ENCODE measurements around the gene LMAN1L. TPM values are rescaled to one million over a fixed set of nuclear protein-coding genes. Genes with fewer than 3 reads are reported as not detected.

The LMAN1L gene
- total and polyA plus RNA-seq, 3 donors from 2014 or later: 2.2 to 4.6 (median 4.3) TPM

DNA sequence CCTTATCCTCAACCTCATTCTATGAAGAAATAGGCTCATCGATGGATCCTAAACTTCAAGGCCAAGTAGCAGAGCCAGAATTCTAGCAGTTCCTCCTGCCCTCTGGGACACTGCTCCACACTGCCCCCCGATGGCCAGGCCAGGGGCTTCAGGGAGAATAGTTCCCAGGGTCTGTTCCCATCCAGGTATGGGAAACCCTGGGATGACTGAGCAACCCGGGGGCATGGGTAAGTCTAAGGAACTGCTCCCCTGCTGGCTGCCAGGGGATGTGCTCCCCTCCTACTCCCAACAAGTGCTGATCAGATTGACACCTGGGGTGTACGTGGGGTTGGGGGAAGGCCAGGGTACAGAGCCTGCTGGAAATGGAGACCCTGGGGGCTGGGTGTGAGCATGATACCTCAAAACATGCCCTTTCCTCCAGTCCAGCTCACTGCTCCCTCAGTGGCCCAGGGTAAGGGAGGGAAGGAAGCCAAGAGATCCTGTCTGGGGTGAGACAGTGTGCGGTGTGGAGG, 22.7 kb downstream of the LMAN1L start:
- no peaks in the 10 kb centered on the region for H3K36me3 ChIP-seq (ENCODE audit: low read depth, missing control alignments)
- peak; percentile 47 for DNase-seq

DNA sequence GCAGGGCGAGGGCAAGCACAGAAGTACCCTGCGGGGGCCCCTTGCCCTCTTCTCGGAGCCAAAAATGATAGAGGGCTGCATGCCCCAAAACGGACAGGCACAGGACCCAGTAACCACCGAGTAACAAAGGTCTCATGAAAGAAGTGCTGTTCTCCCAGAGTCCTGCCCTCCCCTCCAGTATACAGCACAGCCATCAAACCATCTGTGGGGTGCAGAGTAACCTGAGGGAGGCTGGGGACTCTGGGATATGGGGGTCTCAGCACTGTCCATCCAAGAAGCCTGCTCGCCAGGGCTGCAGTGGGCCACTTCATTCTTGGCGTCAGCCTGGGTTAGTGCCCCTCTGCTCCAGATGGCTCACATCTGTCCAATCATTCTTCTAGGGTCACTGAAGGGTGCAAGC, 24.2 kb downstream of the LMAN1L start:
- no peak for DNase-seq
- 85 to 88% methylated on average over 3 to 7 of the region's 7 CpGs for WGBS, 2 donors
- intact Hi-C loops (cut with DNase I; ENCODE audit: low total_unique reads): no loop called here
- Histone ChIP-seq H3K27me3 (no peaks in the 10 kb centered on the region), H3K4me3 (no peak overlapping the region), H3K9me3 (no peaks in the 10 kb centered on the region), H3K36me3 (ENCODE audit: low read depth, missing control alignments) (no peaks in the 10 kb centered on the region), H3K27ac (no peak overlapping the region), H3K4me1 (peaks cover 6% of the 10 kb centered on the region)
- TF ChIP-seq POLR2A (IDR thresholded peaks at IDR 0.05): no peak

More for the DNA sequence above, 22.7 kb downstream of the LMAN1L start:
- no peak for TF ChIP-seq POLR2A (IDR thresholded peaks at IDR 0.05)
- TF ChIP-seq, protein P1, sequence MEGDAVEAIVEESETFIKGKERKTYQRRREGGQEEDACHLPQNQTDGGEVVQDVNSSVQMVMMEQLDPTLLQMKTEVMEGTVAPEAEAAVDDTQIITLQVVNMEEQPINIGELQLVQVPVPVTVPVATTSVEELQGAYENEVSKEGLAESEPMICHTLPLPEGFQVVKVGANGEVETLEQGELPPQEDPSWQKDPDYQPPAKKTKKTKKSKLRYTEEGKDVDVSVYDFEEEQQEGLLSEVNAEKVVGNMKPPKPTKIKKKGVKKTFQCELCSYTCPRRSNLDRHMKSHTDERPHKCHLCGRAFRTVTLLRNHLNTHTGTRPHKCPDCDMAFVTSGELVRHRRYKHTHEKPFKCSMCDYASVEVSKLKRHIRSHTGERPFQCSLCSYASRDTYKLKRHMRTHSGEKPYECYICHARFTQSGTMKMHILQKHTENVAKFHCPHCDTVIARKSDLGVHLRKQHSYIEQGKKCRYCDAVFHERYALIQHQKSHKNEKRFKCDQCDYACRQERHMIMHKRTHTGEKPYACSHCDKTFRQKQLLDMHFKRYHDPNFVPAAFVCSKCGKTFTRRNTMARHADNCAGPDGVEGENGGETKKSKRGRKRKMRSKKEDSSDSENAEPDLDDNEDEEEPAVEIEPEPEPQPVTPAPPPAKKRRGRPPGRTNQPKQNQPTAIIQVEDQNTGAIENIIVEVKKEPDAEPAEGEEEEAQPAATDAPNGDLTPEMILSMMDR (IDR thresholded peaks at IDR 0.05): peak in 2 of 3 experiments; percentile 50 to 63
- intact Hi-C loops (cut with DNase I; ENCODE audit: low total_unique reads): no loop called here
- no peak overlapping the region for H3K27ac ChIP-seq
- 57 to 61% methylated on average over 2 to 4 of the region's 5 CpGs for WGBS, 2 donors
- H3K27me3 ChIP-seq: no peaks in the 10 kb centered on the region
- H3K4me3 ChIP-seq: no peak overlapping the region
- no peaks in the 10 kb centered on the region for H3K9me3 ChIP-seq
- H3K4me1 ChIP-seq: no peaks in the 10 kb centered on the region

GRCh38 chr15:74837482-74838136, 25.0 kb downstream of the LMAN1L start:
- H3K27me3 ChIP-seq: no peaks in the 10 kb centered on the region
- H3K27ac ChIP-seq: no peak overlapping the region
- H3K9me3 ChIP-seq: no peaks in the 10 kb centered on the region
- no peak for TF ChIP-seq POLR2A (IDR thresholded peaks at IDR 0.05)
- TF ChIP-seq, protein P1 (IDR thresholded peaks at IDR 0.05): no peak
- no peak overlapping the region for H3K4me3 ChIP-seq
- no peak for DNase-seq
- peaks cover 11% of the 10 kb centered on the region for H3K4me1 ChIP-seq
- WGBS, 2 donors: 81 to 87% methylated on average over 15 of the region's 15 CpGs
- no peaks in the 10 kb centered on the region for H3K36me3 ChIP-seq (ENCODE audit: low read depth, missing control alignments)
- intact Hi-C loops (cut with DNase I; ENCODE audit: low total_unique reads): no loop called here

DNA sequence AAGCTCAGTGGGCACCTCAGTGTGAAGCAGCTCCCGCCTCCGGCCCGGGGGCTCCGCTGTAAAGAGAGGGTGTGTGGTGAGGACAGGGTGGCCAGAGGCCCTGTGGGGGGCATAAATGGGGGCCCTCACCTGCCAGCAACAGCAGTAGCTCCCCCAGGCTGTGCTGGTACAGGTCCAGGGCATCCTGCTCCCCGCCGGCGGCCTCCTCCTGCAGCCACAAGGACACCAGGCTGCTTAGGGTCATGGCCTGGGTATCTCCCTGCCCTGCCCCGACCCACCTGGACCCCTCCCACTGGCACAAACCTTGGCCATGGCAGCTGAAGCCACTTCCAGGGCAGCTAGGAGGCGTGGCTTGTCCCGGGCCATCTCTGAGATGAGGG, 25.5 kb downstream of the LMAN1L start:
- no peak overlapping the region for H3K27ac ChIP-seq
- 94 to 98% methylated on average over 8 to 10 of the region's 10 CpGs for WGBS, 2 donors
- intact Hi-C loops (cut with DNase I; ENCODE audit: low total_unique reads): no loop called here
- H3K36me3 ChIP-seq (ENCODE audit: low read depth, missing control alignments): no peaks in the 10 kb centered on the region
- no peaks in the 10 kb centered on the region for H3K9me3 ChIP-seq
- H3K4me3 ChIP-seq: no peak overlapping the region
- DNase-seq: no peak
- TF ChIP-seq, protein P1 (IDR thresholded peaks at IDR 0.05): no peak
- TF ChIP-seq POLR2A (IDR thresholded peaks at IDR 0.05): no peak
- peaks cover 11% of the 10 kb centered on the region for H3K4me1 ChIP-seq
- H3K27me3 ChIP-seq: no peaks in the 10 kb centered on the region

DNA sequence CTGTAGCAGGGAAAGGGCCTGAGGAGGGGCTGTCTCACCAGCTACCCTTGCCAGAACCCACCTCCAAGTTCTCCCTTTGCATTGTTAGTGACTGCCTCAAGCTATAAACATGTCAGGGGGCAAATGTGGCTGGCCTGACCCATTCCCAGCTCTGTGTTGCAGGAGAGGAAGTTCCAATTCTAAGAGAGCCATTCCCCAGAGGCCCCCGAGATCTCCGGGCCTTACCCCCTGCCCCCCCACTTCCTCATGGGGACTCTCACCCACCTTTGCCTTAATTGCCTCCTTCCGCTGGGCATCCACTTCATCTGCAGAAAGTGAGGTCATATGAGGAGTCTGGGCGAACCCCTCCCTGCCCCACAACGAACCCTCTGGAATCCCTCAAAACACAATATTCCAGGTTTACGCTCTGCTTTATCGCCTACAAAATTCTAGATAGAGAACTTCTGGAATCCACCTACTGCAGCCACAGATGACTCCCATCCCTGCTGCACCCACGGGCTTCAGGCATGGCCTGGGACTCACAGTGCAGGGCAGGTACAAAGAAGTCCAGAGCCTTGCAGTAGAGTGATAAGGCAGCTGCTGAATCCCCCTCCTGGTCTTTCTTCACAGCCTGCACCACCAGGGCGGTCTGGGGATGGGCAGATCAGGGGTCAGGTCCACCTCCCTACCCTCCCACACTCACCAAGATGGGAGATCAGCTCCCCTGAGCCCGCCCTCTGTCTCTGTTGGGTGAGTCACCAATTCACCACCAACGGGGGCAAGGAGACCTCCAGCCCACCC, 26.3 kb downstream of the LMAN1L start:
- H3K27ac ChIP-seq: no peak overlapping the region
- H3K4me3 ChIP-seq: no peak overlapping the region
- intact Hi-C loops (cut with DNase I; ENCODE audit: low total_unique reads): no loop called here
- H3K36me3 ChIP-seq (ENCODE audit: low read depth, missing control alignments): no peaks in the 10 kb centered on the region
- no peaks in the 10 kb centered on the region for H3K9me3 ChIP-seq
- TF ChIP-seq, protein P1 (IDR thresholded peaks at IDR 0.05): no peak
- no peak for TF ChIP-seq POLR2A (IDR thresholded peaks at IDR 0.05)
- 87 to 94% methylated on average over 8 to 11 of the region's 11 CpGs for whole genome bisulfite sequencing, 2 donors
- H3K4me1 ChIP-seq: peaks cover 17% of the 10 kb centered on the region
- H3K27me3 ChIP-seq: no peaks in the 10 kb centered on the region
- DNase-seq: no peak
